ENCODE data around the gene COL7A1.

COL7A1 gene

GRCh38 chr3:48591886-48592518 lies 3.1 kb downstream of the COL7A1 start:
- no peak for DNase-seq (ENCODE audit: low read depth)

- no peak for DNase-seq (ENCODE audit: low read depth)
These were observed 3.7 kb downstream of the COL7A1 start for GRCh38 chr3:48591436-48591835.

DNA sequence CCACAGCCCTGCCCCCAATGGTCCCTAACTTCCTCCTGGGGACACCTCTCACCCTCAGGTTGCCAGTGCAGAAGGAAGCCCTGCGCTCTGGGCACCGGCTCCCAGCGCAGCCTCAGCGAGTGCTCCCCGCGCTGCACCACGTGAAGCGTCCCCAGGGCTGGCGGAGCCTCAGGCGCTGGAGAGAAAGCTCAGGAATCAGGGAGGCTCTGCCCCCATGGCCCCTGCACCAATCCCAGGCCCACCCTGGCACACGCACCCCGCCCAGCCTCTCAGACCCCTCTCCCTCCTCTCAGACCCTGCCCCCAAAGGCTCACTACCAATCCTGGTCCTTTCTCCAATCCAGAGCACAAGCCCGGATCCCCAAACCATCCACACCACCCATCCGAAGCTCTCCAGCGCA lies 6.9 kb downstream of the COL7A1 start:
- DNase-seq (ENCODE audit: low read depth): no peak

GRCh38 chr3:48587686-48588085 lies 7.4 kb downstream of the COL7A1 start:
- DNase-seq (ENCODE audit: low read depth): no peak

DNA sequence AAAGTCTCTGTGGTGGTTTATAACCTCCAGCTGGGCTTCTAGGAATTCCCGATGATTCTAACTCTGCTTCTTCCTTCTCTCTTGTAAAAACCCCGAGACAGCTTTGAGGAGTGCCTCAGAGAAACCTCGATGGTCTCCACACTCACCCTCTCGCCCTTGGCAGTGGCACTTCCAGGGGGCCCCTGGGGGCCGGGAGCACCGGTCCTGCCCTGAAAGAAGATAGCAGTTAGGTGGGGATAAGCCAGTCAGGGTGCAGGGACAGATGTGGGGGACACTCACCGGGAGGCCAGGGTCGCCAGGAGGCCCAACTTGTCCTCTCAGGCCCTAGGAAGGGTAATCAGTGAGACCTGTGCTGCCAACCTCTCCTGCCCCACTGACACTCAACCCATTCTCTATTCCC lies 9.7 kb downstream of the COL7A1 start:
- DNase-seq (ENCODE audit: low read depth): no peak

GRCh38 chr3:48584836-48585235 lies 10.3 kb downstream of the COL7A1 start:
- no peak for DNase-seq (ENCODE audit: low read depth)

- no peak for DNase-seq (ENCODE audit: low read depth)
These were observed 13.3 kb downstream of the COL7A1 start for GRCh38 chr3:48581621-48582481.

DNA sequence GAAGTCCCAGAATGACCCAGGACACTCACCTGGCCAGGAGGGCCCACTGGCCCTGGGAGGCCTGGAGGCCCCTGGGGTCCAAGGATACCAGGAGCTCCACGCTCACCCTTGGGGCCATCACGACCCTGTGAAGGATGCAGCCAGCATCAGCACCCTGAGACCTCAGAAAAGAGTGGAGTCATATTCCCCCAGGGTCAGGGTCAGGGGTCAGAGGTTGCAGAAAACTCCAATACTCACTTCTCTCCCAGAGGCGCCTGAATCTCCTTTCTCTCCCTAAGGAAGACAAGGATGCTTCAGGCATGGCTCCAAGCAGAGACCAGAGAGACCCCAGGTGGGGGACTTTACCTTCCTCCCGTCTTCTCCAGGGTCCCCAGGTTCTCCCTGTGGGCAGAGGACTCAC lies 18.5 kb downstream of the COL7A1 start:
- DNase-seq (ENCODE audit: low read depth): no peak

- DNase-seq (ENCODE audit: low read depth): no peak
These were observed 19.8 kb downstream of the COL7A1 start for GRCh38 chr3:48575366-48575765.

- no peak for DNase-seq (ENCODE audit: low read depth)
These were observed 21.1 kb downstream of the COL7A1 start for GRCh38 chr3:48573973-48574585.

DNA sequence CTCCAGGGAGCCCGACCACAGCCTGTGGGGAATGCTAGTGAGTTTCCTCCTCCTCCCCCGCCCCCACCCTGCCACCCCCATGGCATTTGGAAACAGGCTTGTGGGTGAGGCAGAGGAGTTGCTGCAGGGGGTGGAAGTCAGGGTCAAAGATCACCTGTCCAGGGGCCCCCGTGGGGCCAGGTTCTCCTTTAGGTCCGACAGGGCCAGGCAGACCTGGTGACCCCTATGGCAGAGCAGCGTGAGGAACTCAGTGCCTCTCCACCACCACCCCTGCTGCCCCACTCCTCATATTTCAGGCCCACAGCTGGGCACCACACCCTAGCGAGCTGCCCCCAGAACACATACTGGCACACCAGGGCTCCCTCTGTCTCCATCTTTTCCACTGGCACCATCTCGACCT lies 22.6 kb downstream of the COL7A1 start:
- DNase-seq (ENCODE audit: low read depth): no peak

DNA sequence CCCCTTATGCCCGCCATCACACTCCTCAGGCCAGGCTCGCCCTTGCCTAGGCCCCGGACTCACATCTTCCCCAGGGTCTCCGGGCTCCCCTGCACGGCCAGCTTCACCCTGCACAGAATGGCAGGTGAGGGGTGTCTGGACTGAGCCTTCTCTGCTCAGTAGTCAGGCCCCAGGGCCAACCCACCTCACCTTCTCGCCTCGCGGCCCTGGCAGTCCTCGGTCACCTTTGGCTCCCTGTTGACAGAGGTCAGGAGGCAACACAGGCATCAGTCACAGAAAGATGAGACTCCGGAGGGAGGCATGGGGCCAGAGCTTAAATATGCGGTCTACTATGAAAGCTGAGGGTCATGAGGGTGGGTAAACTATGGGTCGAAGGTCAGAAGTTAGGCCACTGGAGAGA lies 23.2 kb downstream of the COL7A1 start:
- no peak for DNase-seq (ENCODE audit: low read depth)

DNA sequence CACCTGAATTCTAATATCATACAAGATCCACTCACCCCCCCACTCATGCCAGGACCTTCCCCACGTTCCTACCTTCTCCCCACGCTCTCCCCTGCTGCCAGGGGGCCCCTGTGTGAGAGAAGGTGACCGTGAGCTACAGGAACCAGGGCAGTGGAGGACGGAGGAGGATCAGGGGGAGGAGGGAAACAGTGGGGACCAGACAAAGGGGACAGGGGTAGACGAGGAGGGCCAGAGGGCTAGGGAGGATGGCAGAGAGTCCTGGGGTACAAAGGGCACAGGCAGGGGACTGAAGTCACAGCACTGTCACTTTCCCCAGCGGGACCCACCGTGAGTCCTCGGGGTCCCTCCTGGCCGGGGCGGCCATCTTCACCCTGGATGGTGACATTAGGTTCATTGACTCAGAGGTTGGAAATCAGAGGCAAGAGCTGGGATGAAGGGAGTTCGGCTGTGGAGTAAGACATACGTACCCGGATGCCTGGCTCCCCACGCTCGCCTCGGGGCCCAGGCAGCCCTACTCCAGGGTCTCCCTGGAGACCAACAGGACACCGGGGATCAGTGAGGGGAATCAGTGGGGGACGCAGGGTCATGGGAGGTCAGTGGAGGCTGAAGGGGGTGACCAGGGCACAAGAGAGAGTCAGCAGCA lies 25.2 kb downstream of the COL7A1 start:
- no peak for DNase-seq (ENCODE audit: low read depth)

- no peak for DNase-seq (ENCODE audit: low read depth)
These were observed 25.7 kb downstream of the COL7A1 start for GRCh38 chr3:48569400-48569799.

- DNase-seq (ENCODE audit: low read depth): no peak
These were observed 26.7 kb downstream of the COL7A1 start for GRCh38 chr3:48568476-48568875.

DNA sequence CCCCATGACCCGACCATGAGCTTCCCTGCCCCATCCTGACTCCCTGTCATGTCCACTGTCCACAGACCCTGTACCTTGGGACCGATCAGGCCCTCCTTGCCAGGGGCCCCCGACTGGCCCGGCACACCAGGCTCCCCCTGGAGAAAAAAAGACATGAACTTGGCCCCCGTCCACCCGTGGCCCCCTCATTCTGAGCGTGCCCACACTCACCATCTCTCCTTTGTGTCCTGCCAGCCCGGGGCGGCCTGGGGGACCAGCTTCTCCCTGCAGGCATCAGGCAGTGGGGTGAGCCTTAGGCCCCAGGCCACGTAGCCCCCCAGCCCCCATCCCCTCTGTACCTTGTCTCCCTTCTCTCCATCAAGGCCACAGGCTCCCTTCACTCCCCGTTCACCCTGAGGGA lies 27.6 kb downstream of the COL7A1 start:
- no peak for DNase-seq (ENCODE audit: low read depth)

DNA sequence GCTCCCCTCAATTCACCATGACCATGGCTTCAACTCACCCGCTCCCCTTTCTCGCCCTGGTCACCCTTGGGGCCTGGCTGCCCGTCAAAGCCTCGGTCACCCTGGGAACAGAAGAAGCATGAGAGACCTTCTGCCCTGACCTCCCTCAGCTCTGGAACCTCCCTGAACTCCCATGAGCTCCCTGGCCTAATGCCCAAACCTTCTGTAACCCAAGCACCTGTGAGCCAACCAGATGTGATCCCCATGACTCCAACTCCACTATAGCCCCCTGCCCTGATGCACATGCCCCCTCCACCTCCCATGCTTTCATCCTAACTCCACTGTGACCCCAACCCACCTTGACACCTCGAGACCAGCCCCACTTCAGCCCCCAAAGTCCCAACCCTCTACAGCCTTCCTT lies 28.0 kb downstream of the COL7A1 start:
- no peak for DNase-seq (ENCODE audit: low read depth)

GRCh38 chr3:48566401-48566760 lies 28.7 kb downstream of the COL7A1 start:
- no peak for DNase-seq (ENCODE audit: low read depth)

- DNase-seq (ENCODE audit: low read depth): no peak
These were observed 29.3 kb downstream of the COL7A1 start for GRCh38 chr3:48565591-48566400.

- no peak for DNase-seq (ENCODE audit: low read depth)
These were observed 29.9 kb downstream of the COL7A1 start for GRCh38 chr3:48565186-48565585.

DNA sequence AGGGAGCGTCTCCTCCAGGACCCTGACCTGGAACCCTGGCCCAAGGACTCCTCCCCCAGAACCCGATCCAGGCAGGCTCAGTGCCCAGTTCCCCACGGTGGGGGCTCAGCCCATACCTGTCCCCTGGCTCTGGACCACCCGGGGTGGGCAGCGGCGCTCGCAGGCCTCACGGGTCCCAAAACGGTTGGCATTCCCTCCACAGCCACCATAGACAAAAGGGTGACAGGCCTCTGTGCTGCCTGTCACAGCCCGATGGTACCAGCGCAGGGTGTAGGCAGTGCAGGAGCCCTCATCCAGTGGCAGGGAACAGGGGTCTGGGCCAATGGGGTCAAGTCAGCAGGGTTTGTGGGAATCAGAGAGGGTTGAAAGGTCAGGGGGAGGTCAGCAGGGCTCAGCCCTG lies 30.5 kb downstream of the COL7A1 start:
- no peak for DNase-seq (ENCODE audit: low read depth)

DNA sequence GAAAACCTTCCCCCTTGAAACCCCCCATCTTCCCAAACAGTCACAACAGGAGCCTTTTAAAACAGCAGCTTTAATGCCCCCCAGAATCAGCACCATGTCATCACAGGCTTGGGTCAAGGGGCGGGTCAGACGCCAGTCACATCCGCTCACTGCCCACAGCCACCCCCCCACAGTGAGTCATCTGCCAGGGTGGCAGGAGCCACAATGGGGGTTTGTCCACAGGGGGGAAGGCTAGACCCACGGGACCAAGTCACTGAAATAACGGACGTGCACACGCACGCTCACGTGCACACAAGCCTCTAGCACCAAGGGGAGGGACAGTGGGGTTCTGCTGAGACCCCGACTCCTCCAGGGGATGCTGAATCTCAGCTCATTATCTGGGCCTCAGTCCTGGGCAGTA lies 31.1 kb downstream of the COL7A1 start:
- DNase-seq (ENCODE audit: low read depth): no peak
